ENCODE data around the gene ART1. TPM values are rescaled to one million over a fixed set of nuclear protein-coding genes. Genes with fewer than 3 reads are reported as not detected.

ART1 gene
- total RNA-seq, 1 experiment from 2014 or later = not detected

DNA sequence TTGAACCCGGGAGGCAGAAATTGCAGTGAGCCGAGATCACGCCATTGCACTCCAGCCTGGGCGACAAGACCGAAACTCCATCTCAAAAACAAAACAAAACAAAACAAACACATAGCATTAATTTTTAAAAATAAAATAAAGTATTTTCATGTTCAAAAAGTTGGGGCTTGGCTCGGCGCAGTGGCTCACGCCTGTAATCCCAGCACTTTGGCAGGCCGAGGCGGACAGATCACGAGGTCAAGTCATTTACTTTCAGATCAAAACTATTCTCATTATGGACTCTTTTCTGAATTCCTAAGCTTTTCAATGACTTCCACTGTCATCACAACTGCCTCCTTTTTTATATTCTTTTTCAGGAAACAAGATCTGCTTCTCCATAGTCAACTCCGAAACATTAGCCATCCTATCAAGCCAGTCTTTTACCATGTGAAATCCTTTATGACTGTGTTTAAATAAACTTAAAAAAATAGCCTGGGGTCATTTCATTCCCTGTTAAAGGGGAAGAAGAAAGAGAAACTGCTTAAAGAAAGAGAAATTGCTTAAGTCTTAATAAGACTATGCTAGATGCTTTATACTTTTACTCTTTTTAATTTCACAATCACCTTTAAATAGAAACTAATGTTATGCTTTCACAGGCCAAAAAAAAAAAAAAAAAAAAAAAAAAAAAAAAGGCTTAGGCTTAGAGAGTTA is 39.3 kb downstream of the ART1 start:
- no peaks in the 10 kb centered on the region for H3K79me1 ChIP-seq (ENCODE audit: insufficient read depth, low read depth, low read length, poor library complexity, severe bottlenecking)
- no CpG with 5 or more reads among the region's 12 CpGs for WGBS (ENCODE audit: extremely low coverage, insufficient read length, low lambda C conversion rate)
- H3K9me3 ChIP-seq (ENCODE audit: control insufficient read depth, low read depth, low read length) = no peaks in the 10 kb centered on the region
- H2BK5ac ChIP-seq (ENCODE audit: insufficient read length, low read length) = no peak overlapping the region
- H2BK15ac ChIP-seq (ENCODE audit: low read depth, low read length) = no peak overlapping the region
- H3K4me3 Mint-ChIP-seq = no peak overlapping the region
- no peaks in the 10 kb centered on the region for H3K27me3 ChIP-seq (ENCODE audit: insufficient read depth, low read length)
- H3K4ac ChIP-seq (ENCODE audit: low read depth, low read length) = no peak overlapping the region
- no peak overlapping the region for H3K23ac ChIP-seq (ENCODE audit: insufficient read length, low read depth, low read length)
- H3K27ac Mint-ChIP-seq = 0 out of 7 replicates have a peak overlapping the region, but pooled peaks of 1 of the 3 experiments have one; percentile 41
- no peak overlapping the region for H2BK120ac ChIP-seq (ENCODE audit: low read depth, low read length, poor library complexity, severe bottlenecking)
- H4K91ac ChIP-seq (ENCODE audit: insufficient read length, low read depth, low read length) = no peak overlapping the region
- no peak for DNase-seq
- H4K20me1 ChIP-seq (ENCODE audit: control insufficient read depth, insufficient read depth, insufficient read length) = no peaks in the 10 kb centered on the region
- no peak overlapping the region for H4K8ac ChIP-seq (replicated peaks; ENCODE audit: insufficient read length, low read depth, low read length)
- no peaks in the 10 kb centered on the region for H3K9me3 Mint-ChIP-seq
- no peak overlapping the region for H3K18ac ChIP-seq (ENCODE audit: insufficient read length, low read depth, low read length)
- no peak overlapping the region for H3K27ac ChIP-seq (ENCODE audit: insufficient read length, low read depth, low read length)
- no peaks in the 10 kb centered on the region for H3K4me1 Mint-ChIP-seq
- H3T11ph ChIP-seq (ENCODE audit: low read length) = no peak overlapping the region
- H3K36me3 Mint-ChIP-seq (ENCODE audit: insufficient read depth in 1 of 3, low read depth in 3 of 3) = peaks cover 48 to 89% (median 82%) of the 10 kb centered on the region in 3 experiments
- no peak overlapping the region for H4K5ac ChIP-seq (ENCODE audit: insufficient read length, low read depth, low read length)
- no peaks in the 10 kb centered on the region for H3K4me1 ChIP-seq (ENCODE audit: insufficient read depth, low read length)
- no peaks in the 10 kb centered on the region for H3K79me2 ChIP-seq (ENCODE audit: insufficient read depth, low read length)
- no peaks in the 10 kb centered on the region for H3K27me3 Mint-ChIP-seq (ENCODE audit: low read depth)
- no peak overlapping the region for H3K14ac ChIP-seq (ENCODE audit: insufficient read depth, low read length)
- no peak overlapping the region for H3K56ac ChIP-seq (ENCODE audit: insufficient read length, low read depth, low read length)
- H2BK12ac ChIP-seq (ENCODE audit: insufficient read length, low read depth, low read length) = no peak overlapping the region
- H3K23me2 ChIP-seq (ENCODE audit: insufficient read length, low read depth, low read length, poor library complexity, severe bottlenecking) = no peaks in the 10 kb centered on the region
- no peak overlapping the region for H2AK5ac ChIP-seq (ENCODE audit: insufficient read length, low read length)
- TF ChIP-seq, protein P1, sequence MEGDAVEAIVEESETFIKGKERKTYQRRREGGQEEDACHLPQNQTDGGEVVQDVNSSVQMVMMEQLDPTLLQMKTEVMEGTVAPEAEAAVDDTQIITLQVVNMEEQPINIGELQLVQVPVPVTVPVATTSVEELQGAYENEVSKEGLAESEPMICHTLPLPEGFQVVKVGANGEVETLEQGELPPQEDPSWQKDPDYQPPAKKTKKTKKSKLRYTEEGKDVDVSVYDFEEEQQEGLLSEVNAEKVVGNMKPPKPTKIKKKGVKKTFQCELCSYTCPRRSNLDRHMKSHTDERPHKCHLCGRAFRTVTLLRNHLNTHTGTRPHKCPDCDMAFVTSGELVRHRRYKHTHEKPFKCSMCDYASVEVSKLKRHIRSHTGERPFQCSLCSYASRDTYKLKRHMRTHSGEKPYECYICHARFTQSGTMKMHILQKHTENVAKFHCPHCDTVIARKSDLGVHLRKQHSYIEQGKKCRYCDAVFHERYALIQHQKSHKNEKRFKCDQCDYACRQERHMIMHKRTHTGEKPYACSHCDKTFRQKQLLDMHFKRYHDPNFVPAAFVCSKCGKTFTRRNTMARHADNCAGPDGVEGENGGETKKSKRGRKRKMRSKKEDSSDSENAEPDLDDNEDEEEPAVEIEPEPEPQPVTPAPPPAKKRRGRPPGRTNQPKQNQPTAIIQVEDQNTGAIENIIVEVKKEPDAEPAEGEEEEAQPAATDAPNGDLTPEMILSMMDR (conservative IDR thresholded peaks at IDR 0.05) = no peak
- H2BK20ac ChIP-seq (ENCODE audit: low read depth, low read length, poor library complexity, severe bottlenecking) = no peak overlapping the region
- H3K9ac ChIP-seq (ENCODE audit: extremely low read depth, insufficient read length, low read length) = no peak overlapping the region
- no peak overlapping the region for H2AFZ ChIP-seq (ENCODE audit: low read length)
- H3K4me2 ChIP-seq (ENCODE audit: insufficient read depth, insufficient read length, low read length) = no peak overlapping the region
